GM18870 (cell line): ENCODE measurements around the gene ELFN2.

Source experiments
- ATAC-seq: cut with Tn5 transposase; IDR thresholded peaks from one replicate; pipeline ENCODE4 v1.9.1; 2021; ENCODE audit warnings: moderate library complexity; ENCODE audit not compliant: unreplicated experiment

The ELFN2 gene

GRCh38 chr22:37318364-37319109 is 108.7 kb downstream of the ELFN2 start:
- no peak for ATAC-seq
